KMS-11 (cell line): ENCODE results near the gene ADAMTSL4.

Experiments used
- H2AFZ ChIP-seq: fragments of 200-600 bp; sonication (generic); 2 replicates; pipeline ENCODE4 v1.6.1; 2016; ENCODE audit warnings: antibody characterized with exemption, mixed run types, low read depth
- H3K27ac ChIP-seq: fragments of 200-600 bp; sonication (generic); 2 replicates; pipeline ENCODE4 v1.6.1; 2016; ENCODE audit warnings: mild to moderate bottlenecking, mixed run types
- H3K27me3 ChIP-seq: fragments of 200-600 bp; sonication (generic); 2 replicates; pipeline ENCODE4 v1.6.1; 2017; ENCODE audit warnings: mild to moderate bottlenecking, low read depth, mixed run types, moderate library complexity; ENCODE audit not compliant: insufficient read depth
- H3K36me3 ChIP-seq: fragments of 200-600 bp; sonication (generic); 2 replicates; pipeline ENCODE4 v1.6.1; 2017; ENCODE audit warnings: mild to moderate bottlenecking, mixed run types; ENCODE audit not compliant: insufficient read depth
- H3K4me1 ChIP-seq: fragments of 200-600 bp; sonication (generic); 2 replicates; pipeline ENCODE4 v1.6.1; 2016; ENCODE audit warnings: mild to moderate bottlenecking, low read depth, mixed run types; ENCODE audit not compliant: poor library complexity, severe bottlenecking
- H3K4me2 ChIP-seq: fragments of 200-600 bp; sonication (generic); 2 replicates; pipeline ENCODE4 v1.7.0; 2016; ENCODE audit warnings: mild to moderate bottlenecking, mixed run types
- H3K4me3 ChIP-seq: fragments of 200-600 bp; sonication (generic); IDR thresholded peaks from 2 replicates; pipeline ENCODE4 v1.6.1; 2017; ENCODE audit warnings: low read depth, low read length, mixed read lengths; ENCODE audit not compliant: insufficient read depth
- H3K79me2 ChIP-seq: fragments of 200-600 bp; sonication (generic); 2 replicates; pipeline ENCODE4 v1.6.1; 2016; ENCODE audit warnings: low read depth, mixed run types; ENCODE audit not compliant: insufficient read depth
- H3K9ac ChIP-seq: fragments of 200-600 bp; sonication (generic); 2 replicates; pipeline ENCODE4 v1.6.1; 2016; ENCODE audit warnings: mild to moderate bottlenecking, mixed run types
- H4K20me1 ChIP-seq: fragments of 200-600 bp; sonication (generic); 2 replicates; pipeline ENCODE4 v1.6.1; 2016; ENCODE audit warnings: mild to moderate bottlenecking, mixed run types; ENCODE audit not compliant: insufficient read depth
- CTCF ChIP-seq: fragments of 200-600 bp; sonication (generic); conservative IDR thresholded peaks from 2 replicates; pipeline ENCODE4 v1.6.1; 2017; ENCODE audit warnings: low read depth, mild to moderate bottlenecking, antibody characterized with exemption, low read length, moderate library complexity, mixed read lengths

ADAMTSL4 gene

GRCh38 chr1:150552128-150552910 is 3.1 kb downstream of the ADAMTSL4 start:
- peaks cover 12% of the 10 kb centered on the region for H3K4me1 ChIP-seq
- H3K79me2 ChIP-seq = no peaks in the 10 kb centered on the region
- H3K27me3 ChIP-seq = peaks cover 27% of the 10 kb centered on the region
- no peak overlapping the region for H2AFZ ChIP-seq
- H3K27ac ChIP-seq = no peak overlapping the region
- H3K9ac ChIP-seq = no peak overlapping the region
- no peak for TF ChIP-seq CTCF
- H3K36me3 ChIP-seq = no peaks in the 10 kb centered on the region
- no peaks in the 10 kb centered on the region for H4K20me1 ChIP-seq
- H3K4me2 ChIP-seq = no peak overlapping the region
- H3K4me3 ChIP-seq = no peak overlapping the region

- Histone ChIP-seq H3K4me2 (no peak overlapping the region), H2AFZ (no peak overlapping the region), H3K27ac (no peak overlapping the region), H3K36me3 (no peaks in the 10 kb centered on the region), H3K4me1 (peaks cover 8% of the 10 kb centered on the region), H3K9ac (no peak overlapping the region), H3K79me2 (no peaks in the 10 kb centered on the region), H3K4me3 (no peak overlapping the region), H4K20me1 (no peaks in the 10 kb centered on the region), H3K27me3 (peaks cover 27% of the 10 kb centered on the region)
- no peak for TF ChIP-seq CTCF
Observed at GRCh38 chr1:150552911-150553289, 3.7 kb downstream of the ADAMTSL4 start.

- Histone ChIP-seq H3K27ac (no peak overlapping the region), H3K9ac (no peak overlapping the region), H3K36me3 (no peaks in the 10 kb centered on the region), H3K79me2 (no peaks in the 10 kb centered on the region), H3K27me3 (peaks cover 27% of the 10 kb centered on the region), H4K20me1 (no peaks in the 10 kb centered on the region), H3K4me2 (no peak overlapping the region), H3K4me3 (no peak overlapping the region), H2AFZ (no peak overlapping the region), H3K4me1 (peaks cover 2% of the 10 kb centered on the region)
- no peak for TF ChIP-seq CTCF
Observed at GRCh38 chr1:150553392-150554085, 4.3 kb downstream of the ADAMTSL4 start.

DNA sequence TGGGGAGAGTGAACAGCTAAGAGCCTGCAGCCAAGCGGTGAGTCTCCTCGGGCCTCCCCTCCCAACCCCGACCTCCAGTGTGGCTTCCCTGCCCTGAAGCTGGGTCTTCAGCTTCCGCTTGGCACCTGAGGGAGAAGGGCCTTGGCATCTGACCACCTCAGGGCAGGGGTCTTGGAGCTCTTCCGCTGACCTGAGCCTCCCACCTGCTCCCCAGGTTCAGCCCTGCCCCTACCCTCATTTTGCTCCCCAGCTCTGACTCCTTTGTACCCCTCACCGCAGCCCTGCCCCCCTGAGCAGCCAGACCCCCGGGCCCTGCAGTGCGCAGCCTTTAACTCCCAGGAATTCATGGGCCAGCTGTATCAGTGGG is 4.9 kb downstream of the ADAMTSL4 start:
- H3K4me2 ChIP-seq = no peak overlapping the region
- H3K4me3 ChIP-seq = no peak overlapping the region
- no peak for TF ChIP-seq CTCF
- H3K27me3 ChIP-seq = peaks cover 27% of the 10 kb centered on the region
- no peaks in the 10 kb centered on the region for H3K4me1 ChIP-seq
- H3K9ac ChIP-seq = no peak overlapping the region
- H3K27ac ChIP-seq = no peak overlapping the region
- H3K36me3 ChIP-seq = no peaks in the 10 kb centered on the region
- no peaks in the 10 kb centered on the region for H4K20me1 ChIP-seq
- no peaks in the 10 kb centered on the region for H3K79me2 ChIP-seq
- H2AFZ ChIP-seq = no peak overlapping the region
